Activated CD4-positive, alpha-beta T cell treated with anti-CD3 and anti-CD28 coated beads, Interleukin-2, amount 50 U/mL, for 48 hours (primary cell): ENCODE measurements around the gene SLC1A1.
A peak's percentile ranks its signal among the peaks of the same experiment; 100 is the strongest.
"Not testable (repeated sequence)": the region's sequence is repeated elsewhere in the genome, so short reads cannot be mapped to it uniquely, and the experiment has no call there.

Source experiments
- DNase-seq, 2 experiments: peaks; one replicate each; pipeline ENCODE4 v3.0.0-alpha.2; 2020

SLC1A1 gene

GRCh38 chr9:4507306-4508130 is 17.2 kb downstream of the SLC1A1 start:
- no peak for DNase-seq

- DNase-seq, result no peak
These were observed 18.1 kb downstream of the SLC1A1 start for GRCh38 chr9:4508246-4508906.

GRCh38 chr9:4508907-4509589 is 18.8 kb downstream of the SLC1A1 start:
- no peak for DNase-seq

GRCh38 chr9:4509590-4509984 is 19.3 kb downstream of the SLC1A1 start:
- no peak for DNase-seq

GRCh38 chr9:4510546-4511322 is 20.5 kb downstream of the SLC1A1 start:
- no peak for DNase-seq

- no peak for DNase-seq
These were observed 24.2 kb downstream of the SLC1A1 start for GRCh38 chr9:4514252-4515128.

- DNase-seq, result no peak
These were observed 25.7 kb downstream of the SLC1A1 start for GRCh38 chr9:4515958-4516375.

GRCh38 chr9:4517274-4517673 is 27.0 kb downstream of the SLC1A1 start:
- DNase-seq, result no peak

- peak; percentile 5 to 25 for DNase-seq
These were observed 29.3 kb downstream of the SLC1A1 start for GRCh38 chr9:4519604-4520003.

- no peak for DNase-seq
These were observed 29.8 kb downstream of the SLC1A1 start for GRCh38 chr9:4520055-4520454.

GRCh38 chr9:4530375-4530774 is 40.1 kb downstream of the SLC1A1 start:
- DNase-seq, result no peak

- not testable (repeated sequence) for DNase-seq
These were observed 40.6 kb downstream of the SLC1A1 start for GRCh38 chr9:4530831-4531230.

GRCh38 chr9:4531355-4531754 is 41.1 kb downstream of the SLC1A1 start:
- not testable (repeated sequence) for DNase-seq

- not testable (repeated sequence) for DNase-seq
These were observed 43.6 kb downstream of the SLC1A1 start for GRCh38 chr9:4533881-4534280.

GRCh38 chr9:4536196-4536595 is 45.9 kb downstream of the SLC1A1 start:
- DNase-seq, result not testable (repeated sequence)

GRCh38 chr9:4537581-4537980 is 47.3 kb downstream of the SLC1A1 start:
- DNase-seq, result no peak

- no peak for DNase-seq
These were observed 47.8 kb downstream of the SLC1A1 start for GRCh38 chr9:4538107-4538506.

GRCh38 chr9:4538621-4539020 is 48.4 kb downstream of the SLC1A1 start:
- DNase-seq, result no peak

- no peak for DNase-seq
These were observed 50.2 kb downstream of the SLC1A1 start for GRCh38 chr9:4540425-4540824.

- no peak for DNase-seq
These were observed 51.0 kb downstream of the SLC1A1 start for GRCh38 chr9:4541281-4541680.

- DNase-seq, result no peak
These were observed 51.6 kb downstream of the SLC1A1 start for GRCh38 chr9:4541856-4542255.

GRCh38 chr9:4544714-4545113 is 54.4 kb downstream of the SLC1A1 start:
- not testable (repeated sequence) for DNase-seq
